ENCODE data around the gene TNK2.
"Not testable (repeated sequence)": the region's sequence is repeated elsewhere in the genome, so short reads cannot be mapped to it uniquely, and the experiment has no call there.

The TNK2 gene

DNA sequence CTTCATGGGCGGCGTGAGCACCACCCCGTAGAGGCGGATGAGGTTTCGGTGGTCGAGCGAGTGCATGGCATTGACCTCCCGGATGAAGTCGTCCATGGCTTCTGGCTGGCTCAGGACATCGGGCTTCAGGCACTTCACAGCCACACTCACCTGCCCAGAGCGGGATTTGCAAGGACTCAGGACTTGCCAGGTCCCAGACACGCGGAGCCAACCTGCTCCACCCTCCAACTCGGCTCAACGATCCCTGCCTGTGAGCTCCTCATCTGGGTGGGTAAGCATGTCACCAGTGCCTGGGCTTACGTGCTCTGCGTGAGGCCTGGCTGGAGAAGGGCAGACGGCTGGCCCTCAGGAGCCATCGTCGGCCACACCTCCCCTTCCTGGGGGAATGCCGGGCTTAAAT lies 25.2 kb downstream of the TNK2 start:
- no peak for DNase-seq

DNA sequence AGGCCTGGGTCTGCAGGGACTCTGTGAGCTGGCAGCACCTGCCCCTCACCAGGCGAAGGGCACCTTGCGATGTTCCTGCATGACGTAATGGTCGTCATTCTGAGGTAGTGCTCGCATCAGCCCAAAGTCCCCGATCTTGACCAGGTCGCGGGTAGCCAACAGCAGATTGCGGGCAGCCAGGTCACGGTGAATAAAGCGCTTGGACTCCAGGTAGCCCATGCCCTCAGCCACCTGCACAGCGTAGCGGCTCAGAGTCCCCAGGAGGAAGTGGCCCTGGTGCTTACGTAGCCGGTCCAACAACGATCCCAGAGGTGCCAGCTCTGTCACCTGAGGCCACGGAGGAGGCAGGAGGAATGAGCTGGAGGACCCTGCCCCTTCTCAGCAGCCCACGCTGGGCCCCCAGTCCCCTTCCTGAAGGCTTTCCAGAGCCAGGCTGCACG lies 26.3 kb downstream of the TNK2 start:
- no peak for DNase-seq

DNA sequence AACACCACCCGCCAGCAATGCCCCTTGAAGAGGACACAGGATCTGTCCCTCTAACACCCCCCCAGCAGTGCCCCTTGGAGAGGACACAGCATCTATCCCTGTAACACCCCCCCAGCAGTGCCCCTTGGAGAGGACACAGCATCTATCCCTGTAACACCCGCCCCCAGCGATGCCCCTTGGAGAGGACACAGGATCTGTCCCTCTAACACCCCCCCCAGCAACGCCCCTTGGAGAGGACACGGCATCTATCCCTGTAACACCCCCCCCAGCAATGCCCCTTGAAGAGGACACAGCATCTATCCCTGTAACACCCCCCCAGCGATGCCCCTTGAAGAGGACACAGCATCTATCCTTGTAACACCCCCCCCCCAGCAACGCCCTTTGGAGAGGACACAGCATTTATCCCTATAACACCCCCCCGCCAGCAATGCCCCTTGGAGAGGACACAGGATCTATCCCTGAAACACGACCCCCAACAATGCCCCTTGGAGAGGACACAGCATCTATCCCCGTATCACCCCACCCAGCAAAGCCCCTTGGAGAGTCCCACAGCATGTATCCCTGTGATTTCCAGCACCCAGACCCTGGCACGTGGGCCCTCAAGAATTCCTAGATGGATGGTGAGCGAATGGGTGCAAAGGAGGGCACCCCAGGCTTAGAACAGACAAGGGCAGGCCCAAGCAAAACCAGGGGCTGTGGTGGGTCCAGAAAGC lies 26.9 kb downstream of the TNK2 start:
- DNase-seq: no peak

DNA sequence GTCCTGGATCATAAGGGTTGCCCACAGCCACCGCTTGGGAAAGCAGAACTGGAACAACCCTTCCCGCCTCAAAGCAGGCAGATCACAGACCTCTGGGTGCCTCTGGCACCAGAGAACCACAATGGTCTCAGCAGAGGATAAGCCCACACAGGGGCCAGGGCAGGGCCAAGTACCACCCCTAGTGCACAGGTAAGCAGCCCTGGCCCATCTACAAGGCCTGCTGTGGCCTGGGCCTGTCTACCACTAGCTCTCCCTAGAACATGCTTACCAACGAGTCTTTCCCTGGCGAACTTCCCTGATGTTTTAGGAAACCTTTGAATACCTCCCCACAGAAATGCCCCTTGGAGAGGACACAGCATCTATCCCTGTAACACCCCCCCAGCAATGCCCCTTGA lies 28.3 kb downstream of the TNK2 start:
- DNase-seq: no peak

DNA sequence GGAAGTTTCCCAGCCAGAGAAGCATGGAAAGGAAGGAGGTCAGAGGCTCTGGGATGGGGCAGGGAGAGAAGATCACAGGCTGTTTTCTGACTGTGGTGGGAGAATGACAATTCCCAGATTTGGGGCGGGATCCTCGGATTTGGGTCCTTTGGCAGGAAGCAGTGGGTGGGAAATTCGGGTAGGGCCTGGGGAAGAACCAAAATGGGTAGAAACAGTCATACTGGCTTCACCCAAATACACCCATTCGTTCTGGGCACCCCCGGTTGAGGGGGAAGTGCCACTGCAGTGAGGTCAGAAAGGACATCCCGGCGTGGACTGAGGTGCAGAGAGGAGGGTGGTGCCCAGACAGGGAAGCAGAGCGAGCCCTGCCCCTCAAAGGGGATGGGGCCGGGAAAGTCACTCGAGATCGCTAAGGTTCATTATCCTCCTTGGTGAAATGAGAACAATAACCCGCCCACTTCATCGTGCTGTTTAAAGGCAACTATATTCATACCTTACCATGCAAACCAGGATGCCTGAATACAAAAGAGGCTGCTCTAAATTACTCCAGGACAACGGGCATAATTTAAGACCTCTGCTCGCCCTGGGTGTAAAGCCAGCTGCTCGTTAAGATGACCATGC lies 28.8 kb downstream of the TNK2 start:
- DNase-seq: no peak

DNA sequence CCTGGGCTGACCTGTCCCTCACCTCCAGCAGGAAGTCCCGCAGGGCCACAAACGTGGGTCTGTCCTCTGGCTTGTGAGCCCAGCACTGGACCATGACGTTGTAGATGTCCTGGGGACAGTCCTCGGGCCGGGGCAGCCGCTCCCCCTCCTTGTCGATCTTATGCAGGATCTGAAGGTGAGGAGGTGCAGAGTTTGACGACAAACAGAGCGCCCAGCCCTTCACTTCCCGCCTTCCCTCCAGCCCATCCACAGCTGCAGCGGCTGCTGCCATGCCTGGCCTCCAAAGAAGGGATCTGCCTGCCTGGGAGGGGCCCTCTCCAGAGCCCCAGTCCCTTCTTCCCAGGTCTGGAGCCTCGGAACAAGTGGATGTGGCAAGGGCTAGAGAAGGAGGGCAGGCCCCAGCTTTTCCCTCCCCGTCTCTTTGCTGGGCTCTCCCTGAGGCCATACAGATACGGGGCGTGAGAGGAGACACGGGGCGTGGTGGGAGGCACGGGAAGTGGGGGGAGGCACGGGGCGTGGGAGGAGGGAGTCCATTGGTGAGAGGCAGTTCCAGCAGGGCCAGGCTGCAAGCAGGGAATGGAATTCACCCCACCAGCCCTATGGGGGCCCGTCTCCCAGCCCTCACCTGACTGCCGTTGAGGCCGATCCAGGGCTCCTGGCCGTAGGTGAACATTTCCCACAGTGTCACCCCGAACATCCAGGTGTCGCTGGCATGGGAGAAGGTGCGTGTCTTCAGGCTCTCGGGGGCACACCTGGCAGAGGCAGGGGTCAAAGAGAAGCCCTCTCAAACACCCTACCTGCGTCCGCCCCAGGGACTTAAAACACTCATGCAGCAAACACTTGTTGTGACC lies 29.7 kb downstream of the TNK2 start:
- DNase-seq: no peak

DNA sequence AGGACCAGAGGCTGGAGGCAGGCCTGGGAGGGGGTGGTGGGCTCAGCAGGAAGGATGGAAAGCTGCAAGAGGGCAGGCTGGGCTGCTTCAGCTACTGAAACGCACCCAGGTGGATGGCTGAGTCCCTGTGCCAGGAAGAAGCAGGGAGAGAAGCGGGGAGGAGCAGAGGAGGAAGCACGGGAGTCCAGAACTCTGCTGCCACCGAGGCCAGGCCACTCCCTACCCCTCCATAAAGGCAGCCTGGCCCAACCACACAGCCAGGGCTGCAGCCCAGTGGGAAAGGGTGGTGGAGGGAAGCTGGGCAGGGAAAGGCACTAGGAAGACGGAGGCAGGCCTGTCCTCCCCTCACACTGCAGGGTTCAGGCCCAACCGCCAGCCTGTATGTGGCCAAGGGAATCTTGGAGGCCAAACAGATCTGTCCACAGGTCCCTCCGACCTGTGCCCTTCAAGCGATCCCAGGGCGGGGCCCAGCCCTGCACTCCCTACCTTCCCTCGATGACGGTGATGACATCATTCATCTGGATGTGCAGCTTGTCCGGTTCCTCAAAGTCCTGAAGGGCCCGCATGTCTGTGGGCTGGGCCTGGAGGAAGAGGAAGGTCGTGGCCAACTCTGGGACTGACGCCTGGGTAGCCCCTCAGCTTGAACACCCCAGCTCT lies 30.5 kb downstream of the TNK2 start:
- no peak for DNase-seq

DNA sequence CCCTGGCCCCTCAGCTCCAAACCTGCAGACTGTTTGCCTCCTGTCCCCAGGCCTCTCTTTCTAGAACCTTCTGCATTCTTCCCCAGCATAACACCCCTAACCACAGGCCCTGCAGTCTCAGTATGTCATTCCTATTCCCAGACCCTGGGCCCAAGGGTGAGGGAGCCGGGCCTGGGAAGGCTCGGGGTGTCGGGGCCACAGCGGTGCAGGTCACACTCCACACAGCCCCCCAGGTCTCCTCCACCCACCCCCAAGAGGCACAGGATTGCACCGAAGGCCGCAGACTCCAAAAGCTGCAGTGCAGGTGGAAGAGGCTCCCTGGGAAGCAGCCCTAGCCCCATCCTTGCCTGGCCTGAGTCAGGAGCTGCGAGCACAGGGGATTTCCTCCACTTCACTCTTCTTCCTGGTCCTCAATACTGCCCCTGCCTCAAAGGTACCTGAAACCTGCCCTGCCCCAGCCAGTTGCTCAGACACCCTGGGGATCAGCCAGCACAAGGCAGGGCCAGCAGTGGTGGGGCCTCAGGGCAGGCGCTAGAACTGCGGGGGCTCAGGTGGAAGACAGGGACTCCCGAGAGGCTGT lies 31.1 kb downstream of the TNK2 start:
- no peak for DNase-seq

DNA sequence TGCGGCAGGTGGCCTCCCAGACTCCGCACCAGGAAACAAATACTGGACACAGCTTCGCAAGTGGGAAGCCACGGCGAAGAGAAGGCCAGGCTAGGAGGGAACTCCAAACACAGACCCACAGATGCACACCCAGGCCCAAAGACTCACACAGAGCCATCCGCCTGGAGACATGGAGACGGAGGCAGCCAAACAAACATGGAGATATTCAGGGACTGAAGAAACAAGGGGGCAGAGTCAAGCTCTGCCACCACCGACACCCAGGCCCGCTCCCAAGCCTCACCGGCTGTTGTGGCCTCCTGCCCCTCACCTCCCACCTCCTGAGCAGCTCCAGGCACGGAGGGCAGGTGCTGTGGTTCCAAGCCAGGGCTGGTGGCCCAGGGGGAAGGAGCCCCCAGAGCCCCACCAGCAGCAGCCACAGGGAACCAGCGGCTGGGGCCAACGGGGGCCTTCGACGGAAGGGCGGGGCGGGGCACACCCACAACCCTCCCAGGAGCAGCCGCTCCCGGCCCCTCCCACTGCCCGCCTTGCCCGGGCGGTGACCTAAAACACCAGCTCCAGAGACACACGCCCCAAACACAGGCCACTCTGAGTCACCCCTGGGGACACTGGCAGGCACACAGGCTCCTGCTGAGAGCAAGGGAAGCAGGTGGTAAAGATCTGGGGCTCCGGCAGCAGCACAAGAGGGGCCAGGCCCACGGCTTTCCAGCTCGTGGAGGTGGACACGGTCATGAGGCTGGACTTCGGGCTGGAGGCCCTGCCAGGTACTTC lies 31.9 kb downstream of the TNK2 start:
- DNase-seq: no peak

DNA sequence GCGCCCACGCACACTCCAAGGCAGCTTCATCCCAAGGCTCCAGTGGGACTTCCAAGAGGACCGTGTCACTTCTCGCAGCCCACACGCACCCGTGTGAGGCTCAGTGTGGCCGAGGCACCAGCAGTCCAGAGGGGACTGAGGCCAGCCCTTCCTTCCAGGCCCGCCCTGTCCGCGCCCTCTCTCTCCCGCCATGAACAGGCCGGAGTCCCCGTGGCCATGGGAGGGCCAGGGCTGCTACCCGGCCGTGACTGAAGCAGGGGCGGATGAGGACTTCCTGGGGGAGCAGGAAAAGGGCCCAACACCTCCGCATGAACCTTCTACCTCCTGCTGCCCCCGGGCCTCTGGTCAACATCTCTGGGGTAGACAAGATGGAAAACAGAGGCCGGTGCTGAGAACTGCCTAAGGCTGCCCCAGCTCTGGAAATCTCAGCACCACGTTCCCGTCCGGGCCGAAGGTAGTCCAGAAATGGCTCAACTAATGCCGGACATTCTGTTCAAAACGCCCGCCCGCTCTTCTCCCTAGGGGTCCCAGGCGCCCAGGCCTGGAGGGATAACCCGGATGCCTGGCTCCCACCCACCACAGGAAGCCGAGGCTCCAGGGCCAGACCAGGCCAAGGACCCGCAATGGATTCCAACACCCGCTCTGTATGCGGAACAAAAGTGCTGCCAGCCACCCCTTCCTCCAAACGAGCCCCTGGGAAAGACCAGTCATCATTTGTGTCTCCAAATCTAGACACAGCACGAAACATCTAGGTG lies 32.7 kb downstream of the TNK2 start:
- no peak for DNase-seq

DNA sequence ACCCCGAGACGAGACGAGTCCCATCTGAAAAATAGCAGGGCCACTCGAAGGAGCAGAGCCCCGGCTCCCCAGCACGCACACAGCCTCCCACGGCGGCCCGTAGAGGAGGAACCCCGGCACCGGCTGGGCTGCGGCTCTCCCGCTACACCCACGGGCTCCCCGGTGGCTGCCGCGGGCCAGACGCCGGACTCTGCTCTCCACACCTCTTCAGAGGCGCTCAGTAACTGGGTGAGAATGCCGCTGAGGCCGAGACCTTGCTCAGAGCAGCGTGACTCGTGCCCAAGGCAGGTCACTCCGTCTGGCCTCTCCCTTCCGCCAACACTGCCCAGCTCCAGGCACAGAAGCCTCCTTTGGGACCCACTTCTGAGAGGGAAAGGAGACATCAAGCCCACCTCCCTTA lies 34.4 kb downstream of the TNK2 start:
- no peak for DNase-seq

DNA sequence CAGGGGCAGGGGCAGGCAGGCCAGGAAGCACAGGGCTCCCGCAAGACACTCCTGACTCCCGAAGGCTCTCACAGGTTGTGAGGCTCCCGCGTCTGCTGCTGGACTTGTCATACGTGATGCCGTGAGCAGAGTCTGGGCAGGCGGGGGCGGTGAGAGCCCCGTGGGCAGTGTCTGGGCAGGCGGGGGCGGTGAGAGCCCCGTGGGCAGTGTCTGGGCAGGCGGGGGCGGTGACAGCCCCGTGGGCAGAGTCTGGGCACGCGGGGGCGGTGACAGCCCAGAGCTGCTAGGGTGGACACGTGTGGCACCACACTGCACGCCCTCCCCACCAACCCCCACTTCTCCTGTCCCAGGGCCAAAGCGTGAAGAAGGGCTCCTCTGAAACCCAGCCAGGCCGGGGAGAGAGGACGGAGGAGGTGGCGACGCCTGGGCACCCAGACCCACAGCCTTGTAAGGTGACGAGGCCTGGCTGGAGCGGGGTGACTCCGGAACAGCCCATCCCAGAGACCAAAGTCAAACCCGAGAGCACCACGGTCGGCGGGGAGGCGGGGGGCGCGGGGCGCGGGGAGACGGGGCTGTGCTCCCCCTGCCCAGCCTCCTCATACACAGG lies 35.0 kb downstream of the TNK2 start:
- DNase-seq: no peak

DNA sequence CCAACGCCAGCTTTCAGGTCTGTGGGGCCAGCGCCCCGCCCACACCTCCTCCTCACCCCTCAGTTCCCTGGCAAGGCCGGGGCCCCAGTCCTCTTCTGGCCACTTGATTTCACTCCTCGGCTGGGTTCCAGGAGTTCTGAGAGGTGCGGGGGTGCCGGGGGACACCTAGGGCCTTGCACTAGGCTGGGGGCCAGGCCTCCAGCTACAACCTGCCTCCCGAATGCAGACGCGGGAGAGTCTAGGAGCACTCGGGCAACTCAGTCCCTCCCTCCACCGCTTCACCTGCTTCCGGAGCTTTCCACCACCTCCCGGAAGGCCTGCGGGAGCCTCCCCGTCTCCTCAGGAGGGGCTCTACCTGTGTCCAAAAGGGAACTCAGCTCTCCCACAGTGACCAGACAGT lies 35.6 kb downstream of the TNK2 start:
- no peak for DNase-seq

DNA sequence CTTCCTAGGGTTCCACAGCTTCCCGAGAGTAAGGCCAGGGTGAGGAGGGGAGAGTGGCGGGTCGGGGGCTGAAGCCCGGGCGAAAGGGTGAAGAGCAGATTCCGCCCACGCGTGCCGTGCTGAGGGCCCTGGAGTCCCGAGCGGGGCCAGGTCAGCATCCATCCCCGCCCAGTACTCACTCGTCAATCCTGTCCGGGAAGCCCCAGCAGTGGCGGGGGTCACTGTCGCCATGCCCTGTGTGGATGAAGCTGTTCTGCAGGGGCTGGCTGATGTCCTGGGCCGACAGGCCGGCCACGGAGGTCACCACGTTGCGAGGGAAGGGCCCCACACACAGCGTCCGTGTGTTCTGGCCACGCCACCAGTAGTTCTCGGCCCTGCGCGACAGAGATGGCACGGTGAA lies 36.3 kb downstream of the TNK2 start:
- no peak for DNase-seq

DNA sequence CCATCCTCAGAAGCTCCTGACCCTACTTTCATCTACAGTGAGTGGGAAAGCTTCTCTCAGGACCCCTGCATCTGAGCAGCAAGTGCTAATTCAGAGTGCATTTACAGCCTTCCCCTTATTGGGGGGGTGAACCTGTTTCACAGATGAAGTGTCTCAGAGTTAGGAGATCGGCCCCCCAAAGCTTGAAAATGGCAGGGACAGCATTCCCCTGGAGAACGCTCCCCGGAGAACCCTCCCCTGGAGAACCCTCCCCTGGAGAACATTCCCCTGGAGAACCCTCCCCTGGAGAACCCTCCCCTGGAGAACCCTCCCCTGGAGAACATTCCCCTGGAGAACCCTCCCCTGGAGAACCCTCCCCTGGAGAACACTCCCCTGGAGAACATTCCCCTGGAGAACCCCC lies 36.7 kb downstream of the TNK2 start:
- not testable (repeated sequence) for DNase-seq

DNA sequence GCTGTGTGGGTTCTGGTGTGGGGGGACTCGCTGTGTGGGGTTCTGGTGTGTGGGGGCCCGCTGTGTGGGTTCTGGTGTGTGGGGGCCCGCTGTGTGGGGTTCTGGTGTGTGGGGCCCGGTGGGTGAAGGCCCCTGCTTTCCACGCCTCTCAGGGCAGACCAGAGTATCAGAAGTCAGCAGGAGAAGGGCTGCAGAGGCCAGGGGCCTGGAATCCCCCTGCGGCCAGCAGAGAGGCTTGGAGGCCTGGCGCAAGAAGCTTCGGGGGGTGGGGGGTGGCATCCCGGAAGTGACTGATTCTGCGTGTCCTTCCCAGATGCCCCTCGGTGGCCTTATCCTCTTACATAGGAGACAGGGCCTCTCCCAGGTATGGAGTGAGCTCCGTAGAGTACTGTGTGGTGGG lies 37.4 kb downstream of the TNK2 start:
- no peak for DNase-seq

DNA sequence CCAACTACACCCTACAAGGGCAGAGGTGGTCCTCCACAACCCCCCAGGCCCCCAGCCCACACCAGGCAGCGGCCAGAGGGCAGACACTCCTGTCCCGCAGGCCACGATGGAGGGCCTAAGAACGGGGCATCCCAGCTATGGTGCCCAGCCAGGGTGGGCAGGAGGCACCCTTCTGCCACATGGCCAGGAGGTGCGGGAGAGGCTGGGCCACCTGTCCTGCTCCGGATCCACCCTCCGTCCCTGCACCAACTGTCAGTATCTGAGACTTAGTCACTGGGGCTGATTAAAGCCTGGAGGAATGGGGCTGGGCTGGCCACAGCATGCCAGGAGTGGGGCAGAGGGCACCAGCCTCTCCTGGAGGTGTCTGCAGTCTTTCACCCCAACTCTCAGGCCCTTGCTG lies 37.9 kb downstream of the TNK2 start:
- no peak for DNase-seq

DNA sequence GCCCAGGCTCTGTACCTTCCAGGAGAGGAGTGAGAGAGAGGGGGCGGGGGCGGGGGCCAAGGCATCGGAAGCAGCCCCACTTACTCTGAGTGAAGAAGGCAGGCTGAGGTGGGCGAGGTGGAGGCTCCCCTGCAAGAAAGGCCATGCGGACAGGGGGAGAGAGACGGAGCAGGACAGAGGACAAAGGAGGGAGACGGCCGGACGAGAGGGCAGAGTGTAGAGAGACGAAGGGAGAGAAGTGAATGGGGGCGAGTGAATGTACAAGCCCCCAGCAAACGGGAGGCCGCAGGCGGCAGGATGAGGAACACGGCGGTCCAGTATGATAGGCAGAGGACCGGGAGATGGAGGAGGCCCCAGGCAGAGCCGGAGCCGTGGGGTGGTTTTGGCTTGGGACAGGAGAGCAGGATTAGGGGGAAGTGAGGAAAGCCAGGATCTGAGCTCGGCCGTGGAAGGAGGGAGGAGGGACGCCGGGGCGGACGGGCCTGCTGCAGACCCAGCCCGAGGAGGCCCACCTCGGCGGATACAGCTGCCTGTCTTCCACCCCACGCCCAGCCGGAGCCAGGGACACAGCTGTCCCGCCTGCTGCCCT lies 38.8 kb downstream of the TNK2 start:
- DNase-seq: no peak

DNA sequence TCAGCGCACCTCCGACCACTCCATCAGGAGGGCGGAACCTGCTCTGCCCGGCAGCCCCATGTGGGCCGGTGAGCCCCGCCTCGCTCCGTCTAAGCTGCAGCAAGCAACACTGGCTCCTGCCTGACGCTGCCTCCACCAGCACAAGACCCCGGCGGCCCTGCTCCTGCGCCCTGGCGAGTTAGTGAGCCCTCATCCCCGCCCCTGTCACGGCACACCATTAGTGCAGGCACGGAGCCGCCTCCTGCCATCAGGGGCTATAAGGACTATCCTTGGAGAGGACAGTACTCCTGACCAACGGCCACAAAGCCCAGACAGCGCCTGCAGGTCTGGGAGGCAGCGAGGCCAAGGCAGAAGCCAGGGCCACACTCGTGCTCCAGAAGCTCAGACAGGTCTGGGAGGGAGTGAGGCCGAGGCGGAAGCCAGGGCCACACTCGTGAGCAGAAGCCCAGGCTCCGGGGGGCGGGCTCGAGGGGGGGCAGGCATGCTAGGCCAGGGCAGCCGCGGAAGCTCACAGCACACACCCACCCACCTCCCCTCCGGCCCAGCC lies 39.4 kb downstream of the TNK2 start:
- no peak for DNase-seq

DNA sequence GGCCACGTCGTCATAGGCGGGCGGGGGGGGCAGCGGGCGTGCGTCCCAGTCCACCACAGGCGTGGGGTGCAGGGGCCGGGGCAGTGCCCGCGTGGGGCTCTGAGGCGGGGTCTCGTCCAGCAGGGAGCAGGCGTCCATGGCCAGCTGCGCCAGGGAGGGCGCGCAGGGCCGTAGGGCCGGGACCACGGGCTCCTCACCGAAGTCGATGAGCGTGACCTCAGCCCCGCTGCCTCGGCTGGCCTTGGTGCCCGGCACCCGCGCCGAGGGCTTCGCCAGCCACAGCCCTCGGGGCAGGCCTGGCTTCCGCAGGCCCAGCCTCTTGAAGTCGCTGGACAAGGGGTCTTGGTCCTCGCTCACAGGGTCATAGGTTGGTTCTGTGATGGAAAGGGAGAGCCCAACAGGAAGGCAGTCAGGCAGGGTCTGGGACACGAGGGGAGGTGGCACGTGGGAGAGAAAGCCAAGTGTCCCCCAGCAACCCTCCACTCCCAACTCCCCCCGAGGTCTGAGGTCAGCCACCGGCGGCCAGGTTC lies 40.0 kb downstream of the TNK2 start:
- no peak for DNase-seq

Measured in activated CD4-positive, alpha-beta T cell treated with anti-CD3 and anti-CD28 coated beads for 1 hour (primary cell).